ENCODE results near the gene KRT84.

DNA sequence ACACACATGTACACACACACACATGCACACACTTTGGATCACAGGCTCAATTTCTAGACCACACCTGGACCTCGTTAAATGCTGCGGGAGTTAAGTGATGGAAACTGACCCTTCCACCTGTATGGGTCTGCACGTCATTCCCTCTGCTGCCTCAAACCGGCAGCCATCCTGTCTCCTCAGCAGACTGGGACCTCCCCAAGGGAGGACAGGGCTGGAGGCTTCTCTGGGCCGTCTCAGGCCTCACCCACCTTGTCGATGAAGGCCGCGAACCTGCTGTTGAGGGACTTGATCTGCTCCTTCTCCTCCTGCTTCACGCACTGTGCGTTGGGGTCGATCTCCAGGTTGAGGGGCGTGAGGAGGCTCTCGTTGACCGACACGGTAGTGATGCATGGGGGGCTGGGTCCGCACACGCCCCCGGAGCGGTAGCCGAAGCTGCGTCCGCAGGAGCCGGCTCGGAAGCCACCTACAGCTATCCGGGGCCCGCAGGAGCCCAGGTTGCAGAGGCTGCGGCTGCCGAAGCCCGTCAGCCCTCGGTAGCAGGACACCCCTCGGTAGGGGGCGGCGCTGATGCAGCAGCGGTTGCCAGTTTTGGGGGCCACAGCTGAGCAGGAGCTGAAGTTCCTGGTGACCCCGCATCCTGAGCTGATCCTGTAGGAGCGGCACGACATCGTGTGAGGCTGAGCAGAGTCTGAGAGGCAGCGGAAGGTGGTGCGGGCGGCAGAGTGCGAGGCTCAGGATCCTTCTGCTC is 18.5 kb downstream of the KRT84 start, which contains the start of gene KRT85:
- TF ChIP-seq, protein P1, sequence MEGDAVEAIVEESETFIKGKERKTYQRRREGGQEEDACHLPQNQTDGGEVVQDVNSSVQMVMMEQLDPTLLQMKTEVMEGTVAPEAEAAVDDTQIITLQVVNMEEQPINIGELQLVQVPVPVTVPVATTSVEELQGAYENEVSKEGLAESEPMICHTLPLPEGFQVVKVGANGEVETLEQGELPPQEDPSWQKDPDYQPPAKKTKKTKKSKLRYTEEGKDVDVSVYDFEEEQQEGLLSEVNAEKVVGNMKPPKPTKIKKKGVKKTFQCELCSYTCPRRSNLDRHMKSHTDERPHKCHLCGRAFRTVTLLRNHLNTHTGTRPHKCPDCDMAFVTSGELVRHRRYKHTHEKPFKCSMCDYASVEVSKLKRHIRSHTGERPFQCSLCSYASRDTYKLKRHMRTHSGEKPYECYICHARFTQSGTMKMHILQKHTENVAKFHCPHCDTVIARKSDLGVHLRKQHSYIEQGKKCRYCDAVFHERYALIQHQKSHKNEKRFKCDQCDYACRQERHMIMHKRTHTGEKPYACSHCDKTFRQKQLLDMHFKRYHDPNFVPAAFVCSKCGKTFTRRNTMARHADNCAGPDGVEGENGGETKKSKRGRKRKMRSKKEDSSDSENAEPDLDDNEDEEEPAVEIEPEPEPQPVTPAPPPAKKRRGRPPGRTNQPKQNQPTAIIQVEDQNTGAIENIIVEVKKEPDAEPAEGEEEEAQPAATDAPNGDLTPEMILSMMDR (conservative IDR thresholded peaks at IDR 0.05; ENCODE audit: low read depth, low read length), result no peak
- TF ChIP-seq FOS (IDR thresholded peaks at IDR 0.05; ENCODE audit: low read depth, low read length), result no peak
- TF ChIP-seq, protein P2, sequence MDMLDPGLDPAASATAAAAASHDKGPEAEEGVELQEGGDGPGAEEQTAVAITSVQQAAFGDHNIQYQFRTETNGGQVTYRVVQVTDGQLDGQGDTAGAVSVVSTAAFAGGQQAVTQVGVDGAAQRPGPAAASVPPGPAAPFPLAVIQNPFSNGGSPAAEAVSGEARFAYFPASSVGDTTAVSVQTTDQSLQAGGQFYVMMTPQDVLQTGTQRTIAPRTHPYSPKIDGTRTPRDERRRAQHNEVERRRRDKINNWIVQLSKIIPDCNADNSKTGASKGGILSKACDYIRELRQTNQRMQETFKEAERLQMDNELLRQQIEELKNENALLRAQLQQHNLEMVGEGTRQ (IDR thresholded peaks at IDR 0.05; ENCODE audit: low read depth, low read length), result no peak
